GM12892 (cell line): ENCODE measurements around the gene IGF1R.

Source experiments
- POLR2A ChIP-seq: IDR thresholded peaks from 2 replicates; pipeline ENCODE4 v1.6.1; 2011; ENCODE audit warnings: low read depth, low read length, control low read depth
- POLR2AphosphoS5 ChIP-seq: IDR thresholded peaks from 2 replicates; pipeline ENCODE4 v1.6.1; 2011; ENCODE audit warnings: low read depth, low read length, control low read depth

DNA sequence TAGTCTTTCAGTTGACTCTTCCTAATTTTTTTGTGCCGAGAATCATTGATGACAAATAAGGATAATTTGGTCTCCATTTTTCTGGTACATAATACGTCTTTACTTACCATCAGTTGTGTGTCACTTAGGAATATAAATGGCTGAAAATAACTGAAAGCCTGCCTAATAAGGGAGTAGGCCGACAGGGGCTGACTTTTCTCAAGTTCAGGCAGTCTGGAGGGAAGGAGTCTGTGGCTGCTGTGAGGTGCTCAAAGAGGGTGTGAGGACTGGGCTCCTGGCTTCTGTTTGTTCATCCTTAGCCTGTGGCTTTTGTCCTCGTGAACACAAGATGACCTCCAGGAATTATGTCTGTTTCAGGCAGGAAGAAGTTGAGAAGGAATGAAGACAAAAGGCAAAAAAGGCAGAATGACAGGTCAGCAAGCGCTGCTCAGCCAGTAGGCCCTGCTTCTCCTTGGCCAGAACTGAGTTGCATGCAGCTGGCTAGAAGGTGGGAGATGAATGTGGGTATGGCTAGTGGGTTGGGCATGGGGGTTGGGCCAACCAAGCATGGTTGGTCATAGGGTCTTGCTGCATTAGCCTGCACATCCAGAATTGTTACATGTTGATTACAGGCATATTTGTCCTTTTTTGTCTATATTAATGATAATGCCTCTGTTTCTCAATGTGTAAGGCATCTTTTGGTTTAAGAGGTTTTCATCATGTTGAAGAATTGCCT lies 29.2 kb downstream of the IGF1R start:
- TF ChIP-seq POLR2A (no peak), POLR2AphosphoS5 (no peak)
